HPDE6-E6E7 (cell line): Measurements from ENCODE around the gene FLT3.
"Not testable (repeated sequence)": the region's sequence is repeated elsewhere in the genome, so short reads cannot be mapped to it uniquely, and the experiment has no call there.

Experiments used
- DNase-seq: peaks from one replicate; pipeline ENCODE4 v3.0.0; 2011; ENCODE audit warnings: missing footprints; ENCODE audit errors: extremely low spot score

The FLT3 gene

DNA sequence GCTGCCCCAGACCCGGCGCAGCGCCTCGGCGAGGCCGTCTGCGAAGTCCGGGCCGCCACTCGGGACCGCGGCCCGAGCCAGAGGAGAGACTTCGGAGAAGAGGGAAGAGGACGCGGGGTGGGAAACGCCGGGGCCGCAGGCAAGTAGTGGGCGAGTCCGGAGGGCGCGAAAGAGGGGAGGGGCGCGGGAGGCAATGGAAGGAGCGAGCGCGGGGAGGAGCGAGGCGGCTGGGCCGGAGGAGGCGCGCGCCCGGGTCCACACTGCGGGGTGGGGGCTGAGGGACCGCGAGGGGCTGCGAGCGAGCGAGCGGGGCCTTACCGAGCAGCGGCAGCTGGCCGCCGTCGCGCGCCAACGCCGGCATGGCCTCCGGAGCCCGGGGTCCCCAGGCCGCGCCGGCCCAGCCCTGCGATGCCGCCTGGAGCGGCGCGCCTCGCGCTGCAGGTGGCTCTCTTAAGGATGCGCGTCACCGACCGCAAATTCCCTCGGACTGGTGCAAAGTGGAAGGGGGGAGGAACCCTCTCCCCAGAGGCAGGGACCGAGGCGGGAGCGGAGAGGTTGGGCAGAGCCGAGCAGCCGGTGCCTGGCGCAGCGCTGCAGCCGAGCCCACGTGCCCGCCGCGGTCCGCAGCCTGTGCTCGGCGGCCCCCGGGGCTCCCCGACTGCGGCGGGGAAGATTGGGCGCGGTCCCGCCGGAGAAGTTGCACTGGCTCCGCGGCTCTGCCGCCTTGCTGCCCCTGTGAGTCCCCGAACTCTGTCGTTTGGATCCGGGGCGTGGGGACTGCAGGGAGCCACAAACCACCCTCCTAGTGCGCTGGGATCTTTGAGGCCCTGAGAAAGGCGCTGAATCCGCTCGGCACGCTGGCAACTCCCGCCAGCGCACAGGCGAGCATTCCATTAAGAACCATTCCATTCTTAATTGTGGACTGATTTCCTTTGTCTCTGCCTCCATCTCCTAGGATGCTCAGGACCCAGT, at the start of gene FLT3:
FLT3 (minus strand) TSS at position 427 of the 972 bp plus-strand sequence; CDS start at position 361, 66 bp downstream.
- DNase-seq: no peak

DNA sequence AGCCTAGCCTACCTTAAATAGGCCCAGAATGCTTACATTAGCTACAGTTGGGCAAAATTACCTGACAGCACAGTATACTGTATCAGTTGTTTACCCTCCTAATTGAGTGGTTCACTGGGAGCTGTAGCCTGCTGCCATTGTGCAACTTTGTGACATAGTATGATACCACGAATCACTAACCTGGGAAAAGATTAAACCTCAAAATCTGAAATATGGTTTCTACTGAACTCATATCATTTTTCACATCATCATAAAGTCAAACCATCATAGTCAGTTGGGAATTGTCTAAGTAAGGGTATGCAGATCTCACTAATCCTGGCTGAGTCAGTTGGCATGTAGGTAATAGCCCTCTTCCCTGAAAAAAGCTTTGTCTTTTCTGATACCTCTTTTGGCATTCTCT, 47.1 kb upstream of the FLT3 start:
- no peak for DNase-seq

DNA sequence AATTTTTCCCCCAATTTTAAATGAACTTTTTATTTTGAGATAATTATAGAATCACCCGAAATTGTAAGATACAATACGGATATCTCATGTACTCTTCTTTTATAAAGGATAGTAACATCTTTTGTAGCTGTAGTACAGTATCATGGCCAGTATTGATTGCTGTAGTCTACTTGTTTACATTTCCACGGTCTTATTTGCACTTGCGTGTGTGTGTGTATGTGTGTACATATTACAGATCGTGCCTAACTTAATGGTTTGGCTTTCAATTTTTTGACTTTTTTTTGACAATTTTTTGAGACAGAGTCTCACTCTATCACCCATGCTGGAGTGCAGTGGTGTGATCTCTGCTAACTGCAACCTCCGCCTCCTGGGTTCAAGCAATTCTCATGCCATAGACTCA, 44.7 kb upstream of the FLT3 start:
- no peak for DNase-seq

DNA sequence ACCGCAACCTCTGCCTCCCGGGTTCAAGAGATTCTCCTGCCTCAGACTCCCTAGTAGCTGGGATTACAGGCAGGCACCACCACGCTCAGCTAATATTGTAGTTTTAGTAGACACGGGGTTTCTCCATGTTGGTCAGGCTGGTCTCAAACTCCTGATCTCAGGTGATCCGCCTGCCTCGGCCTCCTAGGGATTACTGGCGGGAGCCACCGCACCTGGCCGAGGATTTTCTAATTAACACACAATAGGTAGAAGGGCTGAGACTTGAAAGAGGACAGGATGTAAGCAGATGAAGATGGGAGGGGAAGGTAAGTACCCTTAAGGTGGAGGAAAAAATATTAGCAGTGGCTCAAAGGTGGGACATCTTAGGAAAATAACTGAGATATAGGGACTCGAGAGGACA, 41.2 kb upstream of the FLT3 start:
- DNase-seq: not testable (repeated sequence)

GRCh38 chr13:28140433-28141125, 40.2 kb upstream of the FLT3 start:
- DNase-seq: no peak

- DNase-seq: peak; percentile 6
Observed at GRCh38 chr13:28138756-28139470, 38.5 kb upstream of the FLT3 start.

- DNase-seq: peak; percentile 13
Observed at GRCh38 chr13:28138012-28138755, 37.8 kb upstream of the FLT3 start, which contains the start of gene PAN3. Gene PAN3, plus strand, starts transcription at chr13:28138545. Its CDS starts 113 bp downstream, at chr13:28138658.

DNA sequence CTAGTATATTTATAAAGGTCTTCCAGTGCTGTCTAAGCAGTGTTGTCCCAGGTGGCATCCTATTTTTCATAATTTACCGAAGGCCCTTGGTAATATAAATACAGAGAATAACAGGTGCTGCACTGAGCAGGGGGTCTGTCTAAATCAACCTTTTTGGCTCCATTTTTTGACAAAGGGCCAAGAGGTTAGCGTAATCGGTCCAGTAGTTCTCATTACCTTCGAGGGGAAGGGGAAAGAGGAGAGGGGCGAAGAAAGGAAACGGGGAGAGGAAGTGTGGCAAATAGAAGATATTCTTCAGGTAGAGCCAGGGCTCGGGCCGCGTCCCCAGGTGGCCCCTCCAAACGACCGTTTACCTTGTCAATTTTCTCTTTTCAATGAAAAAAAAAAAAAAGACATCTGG, 37.2 kb upstream of the FLT3 start:
- DNase-seq: no peak

GRCh38 chr13:28136916-28137315, 36.5 kb upstream of the FLT3 start:
- no peak for DNase-seq

DNA sequence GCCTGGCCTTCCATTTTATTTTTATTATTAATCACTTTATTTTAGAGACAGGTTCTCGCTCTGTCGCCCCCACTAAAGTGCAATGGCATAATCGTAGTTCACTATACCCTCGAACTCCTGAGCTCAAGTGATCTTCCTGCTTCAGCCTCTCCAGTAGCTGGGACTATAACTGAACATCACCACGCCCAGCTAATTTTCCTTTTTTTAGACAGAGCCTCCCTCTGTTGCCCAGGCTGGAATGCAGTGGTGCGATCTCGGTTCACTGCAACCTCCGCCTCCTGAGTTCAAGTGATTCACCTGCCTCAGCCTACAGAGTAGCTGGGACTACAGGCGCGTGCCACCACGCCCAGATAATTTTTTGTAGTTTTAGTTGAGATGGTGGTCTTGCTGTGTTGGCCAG, 31.3 kb upstream of the FLT3 start:
- DNase-seq: no peak

DNA sequence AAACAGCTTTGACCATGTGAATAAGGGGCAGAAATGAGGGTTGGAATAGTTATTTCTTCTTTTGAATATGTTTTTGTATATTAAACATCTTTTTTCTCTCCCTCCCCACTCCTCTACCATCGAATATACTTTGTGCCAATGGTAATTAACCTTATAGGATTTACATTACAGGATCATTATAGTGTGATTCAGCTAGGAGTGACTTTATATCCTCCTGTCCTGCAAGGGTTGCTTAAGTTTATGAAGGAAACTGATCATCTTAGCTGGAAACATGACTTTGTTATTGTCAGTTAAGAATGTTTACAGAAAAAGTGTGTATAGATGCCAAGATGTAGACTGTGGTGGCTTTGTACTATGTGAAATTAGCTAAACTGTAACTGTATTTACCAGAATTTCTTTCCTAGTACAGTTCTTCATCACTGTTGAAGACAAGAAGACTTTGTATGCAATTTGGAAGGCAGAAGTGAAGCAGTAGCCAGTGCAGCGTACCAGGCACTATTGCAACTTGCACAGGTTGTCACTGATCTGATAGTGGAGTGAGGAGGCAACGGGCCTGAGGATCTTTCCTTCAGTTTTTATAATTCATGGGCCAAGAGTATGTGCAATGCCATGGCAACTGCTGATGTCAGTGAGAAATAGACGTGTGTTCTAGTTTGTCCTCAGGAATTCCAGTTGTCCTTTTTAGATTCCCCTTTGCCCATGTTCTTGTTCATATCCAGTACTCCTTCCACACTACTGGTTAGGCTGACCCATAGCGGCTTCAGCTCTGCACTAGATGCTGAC, 29.7 kb upstream of the FLT3 start:
- no peak for DNase-seq

- DNase-seq: no peak
Observed at GRCh38 chr13:28128926-28129325, 28.6 kb upstream of the FLT3 start.

DNA sequence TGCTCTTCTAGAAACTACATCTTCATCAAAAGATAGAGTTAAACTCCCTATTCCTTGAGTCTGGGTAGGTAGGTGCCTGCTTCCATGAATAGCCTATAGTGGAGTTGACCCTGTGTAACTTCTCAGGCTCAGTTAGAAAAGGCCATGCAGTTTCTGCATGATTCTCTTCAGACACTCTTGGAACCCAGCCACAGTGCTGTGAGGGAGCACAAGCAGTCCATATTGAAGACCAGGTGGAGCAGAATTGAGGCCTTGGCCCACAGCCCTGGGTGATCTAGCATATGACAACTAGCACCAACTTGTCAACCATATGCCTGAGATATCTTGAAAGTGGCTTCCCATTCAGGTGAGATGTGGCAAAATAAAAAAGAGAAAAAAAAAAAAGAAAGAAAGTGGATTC, 27.7 kb upstream of the FLT3 start:
- no peak for DNase-seq

DNA sequence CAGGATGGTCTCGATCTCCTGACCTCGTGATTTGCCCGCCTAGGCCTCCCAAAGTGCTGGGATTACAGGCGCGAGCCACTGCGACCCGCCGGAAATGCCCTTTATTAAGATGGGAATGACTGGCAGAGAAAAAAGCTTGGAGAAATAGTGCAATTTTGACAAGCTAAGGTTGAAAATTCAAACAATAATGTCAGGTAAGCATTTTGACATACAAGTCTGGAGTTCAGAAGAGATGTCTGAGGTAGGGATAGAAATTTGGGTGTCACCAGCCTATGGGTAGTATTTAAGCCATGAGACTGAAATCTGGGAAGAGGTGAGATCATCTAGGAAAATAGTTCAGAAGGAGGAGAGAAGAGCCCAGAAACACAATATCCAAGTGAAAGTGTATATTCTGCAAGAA, 20.8 kb upstream of the FLT3 start:
- DNase-seq: no peak

- no peak for DNase-seq
Observed at GRCh38 chr13:28120317-28120716, 19.9 kb upstream of the FLT3 start.

DNA sequence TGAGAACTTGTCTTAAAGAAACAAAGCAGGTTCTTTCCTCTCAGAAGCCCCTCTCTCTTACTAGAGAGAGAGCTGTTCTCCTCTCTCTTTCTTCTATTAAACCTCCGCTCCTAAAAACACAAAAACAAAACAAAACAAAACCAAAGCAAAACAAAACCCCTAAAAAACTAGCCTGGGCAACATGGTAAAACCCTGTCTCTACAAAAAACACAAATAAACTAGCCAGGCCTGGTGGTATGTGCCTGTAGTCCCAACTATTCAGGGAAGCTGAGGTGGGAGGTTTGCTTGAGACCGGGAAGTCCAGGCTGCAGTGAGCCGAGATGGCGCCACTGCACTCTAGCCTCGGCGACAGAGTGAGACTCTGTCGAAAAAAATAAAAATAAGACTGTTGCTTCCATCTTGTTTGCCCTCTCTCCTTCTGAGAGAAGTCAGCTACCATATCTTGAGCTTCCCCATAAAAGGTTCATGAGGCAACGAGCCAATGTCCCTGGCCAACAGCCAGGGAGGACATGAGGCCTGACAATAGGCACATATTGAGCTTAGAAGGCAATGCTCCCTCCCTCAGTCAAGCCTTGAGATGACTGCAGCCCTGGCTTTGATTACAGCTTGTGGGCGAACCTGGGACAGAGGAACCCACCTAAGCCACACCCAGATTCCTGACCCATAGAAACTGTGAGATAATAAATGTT, 17.5 kb upstream of the FLT3 start:
- no peak for DNase-seq

DNA sequence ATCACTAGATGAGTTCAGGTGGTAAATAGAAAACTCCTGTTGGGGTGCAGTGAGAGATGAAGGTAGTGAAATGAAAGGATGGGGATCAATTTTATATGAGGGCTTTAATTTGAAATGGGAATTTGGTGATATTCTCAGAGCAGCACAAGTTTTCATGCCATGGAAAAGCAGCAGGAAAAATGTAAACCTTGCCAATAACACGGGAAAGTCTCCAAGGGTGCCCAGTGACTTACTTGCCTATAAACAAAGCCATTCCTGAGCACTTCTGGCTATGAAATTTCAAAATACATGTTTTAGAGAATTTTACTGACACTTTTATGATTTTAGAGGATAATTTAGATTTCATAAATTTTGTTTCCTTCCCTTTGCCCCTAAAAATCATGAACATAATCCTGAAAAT, 16.4 kb upstream of the FLT3 start:
- DNase-seq: no peak

DNA sequence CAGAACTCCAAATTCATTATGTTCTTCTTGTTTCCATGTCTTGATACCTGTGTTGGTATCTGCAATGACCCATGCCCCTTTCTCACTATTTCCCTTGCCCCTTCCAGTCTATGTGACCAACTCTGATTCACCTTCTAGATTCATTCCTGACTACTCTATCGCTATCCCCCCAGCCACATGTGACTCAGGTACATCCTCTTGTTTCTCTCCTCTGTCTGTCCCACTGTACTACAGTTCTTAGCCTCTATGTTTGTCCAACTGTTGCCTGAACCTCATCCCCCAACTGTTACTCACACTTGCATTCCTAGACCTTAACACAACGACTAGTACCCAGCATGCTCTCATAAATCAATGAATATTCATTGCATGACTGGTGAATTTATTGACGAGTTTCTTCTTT, 10.0 kb upstream of the FLT3 start:
- no peak for DNase-seq

- DNase-seq: no peak
Observed at GRCh38 chr13:28106976-28107375, 6.6 kb upstream of the FLT3 start.

DNA sequence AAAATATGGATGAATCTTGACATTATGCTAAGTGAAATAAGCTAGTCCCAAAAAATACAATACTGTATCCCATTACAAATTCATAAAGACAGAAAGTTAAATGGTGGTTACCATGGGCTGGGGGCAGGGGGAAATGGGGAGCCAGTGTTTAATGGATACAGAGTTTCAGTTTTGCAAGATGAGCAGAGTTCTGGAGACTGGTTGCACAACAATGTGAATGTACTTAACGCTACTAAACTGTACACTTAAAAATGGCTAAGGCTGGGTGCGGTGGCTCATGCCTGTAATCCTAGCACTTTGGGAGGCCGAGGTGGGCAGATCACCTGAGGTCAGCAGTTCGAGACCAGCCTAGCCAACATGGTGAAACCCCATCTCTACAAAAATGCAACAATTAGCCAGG, 1.5 kb upstream of the FLT3 start:
- DNase-seq: not testable (repeated sequence)
